Middle frontal gyrus (tissue), 1 donor: ENCODE measurements around the gene IL22RA2.
"Not testable (repeated sequence)": the region's sequence is repeated elsewhere in the genome, so short reads cannot be mapped to it uniquely, and the experiment has no call there.

Experiments used
- DNase-seq: peaks from one replicate; pipeline ENCODE4 v3.0.0-alpha.2; 2015; ENCODE audit warnings: low spot score; ENCODE audit errors: extremely low spot score

IL22RA2 gene

GRCh38 chr6:137126875-137127485, 46.5 kb downstream of the IL22RA2 start:
- DNase-seq: no peak

- no peak for DNase-seq
These were observed 50.4 kb downstream of the IL22RA2 start for GRCh38 chr6:137123078-137123477.

GRCh38 chr6:137122612-137123011, 50.8 kb downstream of the IL22RA2 start:
- DNase-seq: no peak

GRCh38 chr6:137121401-137121997, 51.9 kb downstream of the IL22RA2 start:
- DNase-seq: no peak

DNA sequence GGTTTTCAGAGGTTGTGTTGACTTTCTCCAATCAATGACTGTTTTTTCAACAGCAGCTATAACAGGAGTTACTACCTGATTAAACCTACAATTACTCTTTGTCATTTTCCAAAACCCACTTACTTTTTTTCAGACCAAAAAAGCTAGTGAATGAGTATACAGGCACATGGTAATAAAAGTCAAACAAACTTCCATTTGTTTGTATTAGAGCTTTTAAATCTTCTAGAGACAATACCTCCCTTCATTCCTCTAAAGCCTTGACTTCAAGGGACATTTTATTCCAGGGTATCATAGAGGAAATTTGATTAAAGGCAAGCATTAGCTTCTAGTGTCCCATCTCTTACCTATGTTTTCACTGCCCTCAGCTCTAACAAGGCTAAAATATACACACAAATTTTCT, 52.7 kb downstream of the IL22RA2 start:
- DNase-seq: no peak

DNA sequence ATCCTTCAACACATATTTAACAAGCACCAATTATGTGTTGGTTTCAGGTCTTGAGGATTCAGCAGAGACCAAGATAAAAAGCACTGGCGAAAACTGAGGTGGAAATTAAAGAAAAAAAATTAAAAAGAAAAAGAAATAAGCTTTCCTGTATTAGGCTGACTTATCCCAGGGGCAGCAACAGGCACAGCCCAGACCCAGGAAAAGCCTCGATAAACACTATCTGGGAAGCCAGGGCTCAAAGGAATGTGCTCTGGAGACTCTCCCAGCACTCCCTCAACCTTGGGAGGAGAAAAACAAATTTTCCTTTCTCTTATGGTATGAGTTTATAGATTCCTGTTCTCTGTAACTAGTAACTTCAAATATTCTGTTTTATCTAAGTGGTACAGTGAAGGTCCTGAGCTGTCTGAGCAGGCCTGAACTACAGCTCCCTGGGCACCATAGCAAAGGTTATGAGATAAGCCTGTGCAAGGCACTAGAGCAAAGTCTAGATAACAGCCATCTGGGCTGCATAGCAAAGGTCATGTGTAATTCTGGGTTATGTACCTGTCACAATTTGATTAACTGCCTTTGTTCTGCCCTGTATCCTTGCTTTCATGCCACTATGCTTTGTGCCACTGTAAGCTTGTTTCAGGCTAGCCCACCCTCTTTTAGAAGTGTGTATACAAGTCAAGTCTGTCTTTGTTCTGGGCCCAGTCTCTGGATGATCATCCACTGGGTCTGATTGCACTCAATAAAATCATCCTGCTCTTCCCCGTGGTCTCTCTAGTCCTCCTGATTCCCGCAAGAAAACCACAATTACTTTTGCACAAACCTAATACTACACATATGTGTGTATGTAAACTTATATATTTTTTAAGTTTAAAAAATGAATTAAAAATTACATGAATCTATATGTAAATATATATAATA, 54.0 kb downstream of the IL22RA2 start:
- DNase-seq: no peak

GRCh38 chr6:137117581-137117980, 55.9 kb downstream of the IL22RA2 start:
- no peak for DNase-seq

GRCh38 chr6:137116807-137117206, 56.6 kb downstream of the IL22RA2 start:
- DNase-seq: no peak

GRCh38 chr6:137115658-137116057, 57.8 kb downstream of the IL22RA2 start:
- DNase-seq: no peak

GRCh38 chr6:137112067-137112355, 61.4 kb downstream of the IL22RA2 start:
- DNase-seq: no peak

DNA sequence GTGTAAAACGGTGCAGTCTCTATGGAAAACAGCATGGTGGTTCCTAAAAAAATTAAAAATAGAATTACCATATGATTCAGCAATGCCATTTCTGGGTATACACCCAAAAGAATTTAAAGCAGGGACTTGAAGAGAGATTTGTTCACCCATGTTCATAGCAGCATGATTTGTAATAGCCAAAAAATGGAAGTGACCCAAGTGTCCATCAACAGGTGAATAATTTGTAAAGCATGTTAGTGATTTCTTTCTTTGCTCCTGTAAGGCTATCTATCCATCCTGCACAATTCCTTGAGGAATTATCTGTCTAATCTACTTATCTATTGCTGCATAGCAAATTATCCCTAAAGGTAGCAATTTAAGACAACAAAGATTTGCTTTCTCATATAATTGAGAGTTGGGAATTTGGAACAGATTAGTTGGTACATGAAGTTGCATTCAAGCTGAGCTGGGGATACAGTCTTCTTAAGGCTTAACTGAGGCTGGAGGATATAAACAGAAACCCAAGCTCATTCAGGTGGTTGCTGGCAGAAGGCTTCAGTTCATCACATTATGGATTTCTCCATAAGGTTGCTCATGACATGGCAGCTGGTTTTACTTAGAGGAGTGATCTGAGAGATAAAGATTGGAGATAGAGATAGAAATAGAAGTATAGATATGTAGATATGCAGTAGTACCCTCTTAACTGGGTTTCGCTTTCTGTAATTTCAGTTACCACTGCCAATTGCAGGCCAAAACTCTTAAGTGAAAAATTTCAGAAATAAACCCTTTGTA, 62.0 kb downstream of the IL22RA2 start:
- DNase-seq: no peak

DNA sequence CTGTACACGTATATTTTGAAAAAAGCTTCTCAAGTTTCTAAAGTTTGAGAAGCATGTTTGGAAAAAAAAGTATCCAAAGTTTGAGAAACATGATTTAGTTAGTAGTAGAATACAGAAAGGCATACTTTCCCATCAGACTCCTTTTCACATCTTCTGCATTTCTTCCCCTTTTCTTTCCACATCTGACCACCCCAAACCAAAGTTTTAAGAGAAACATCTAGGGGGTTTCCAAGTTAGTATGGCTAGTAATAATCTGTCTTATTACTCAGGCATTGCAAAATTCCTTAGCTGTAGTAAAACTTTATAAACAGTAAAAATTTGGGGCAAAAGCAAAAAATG, 65.7 kb downstream of the IL22RA2 start:
- no peak for DNase-seq

DNA sequence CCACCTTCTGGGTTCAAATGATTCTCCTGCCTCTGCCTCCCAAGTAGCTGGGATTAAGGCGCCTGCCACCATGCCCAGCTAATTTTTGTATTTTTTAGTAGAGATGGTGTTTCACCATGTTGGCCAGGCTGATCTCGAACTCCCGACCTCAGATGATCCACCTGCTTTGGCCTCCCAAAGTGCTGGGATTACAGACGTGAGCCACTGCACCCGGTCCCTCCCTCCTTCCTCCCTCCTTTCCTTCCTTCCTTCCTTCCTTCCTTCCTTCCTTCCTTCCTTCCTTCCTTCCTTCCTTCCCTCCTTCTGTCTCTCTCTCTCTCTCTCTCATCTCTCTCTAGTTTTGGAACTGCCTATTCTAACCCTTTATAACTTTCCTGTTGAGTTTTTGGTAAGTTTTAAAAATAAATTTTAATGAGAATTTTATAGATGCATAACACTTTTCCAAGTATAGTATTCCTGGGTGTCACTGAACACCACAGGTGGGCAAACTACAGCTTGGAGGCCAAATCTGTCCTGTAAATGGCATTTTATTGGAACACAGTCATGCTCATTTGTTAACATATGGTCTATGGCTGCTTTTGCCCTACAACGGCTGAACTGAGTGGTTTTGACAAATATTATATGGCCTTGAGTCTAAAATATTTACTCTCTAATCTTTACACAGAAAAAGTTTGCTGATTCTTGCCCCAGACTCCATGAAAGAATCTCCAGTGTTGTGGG, 66.2 kb downstream of the IL22RA2 start:
- not testable (repeated sequence) for DNase-seq

DNA sequence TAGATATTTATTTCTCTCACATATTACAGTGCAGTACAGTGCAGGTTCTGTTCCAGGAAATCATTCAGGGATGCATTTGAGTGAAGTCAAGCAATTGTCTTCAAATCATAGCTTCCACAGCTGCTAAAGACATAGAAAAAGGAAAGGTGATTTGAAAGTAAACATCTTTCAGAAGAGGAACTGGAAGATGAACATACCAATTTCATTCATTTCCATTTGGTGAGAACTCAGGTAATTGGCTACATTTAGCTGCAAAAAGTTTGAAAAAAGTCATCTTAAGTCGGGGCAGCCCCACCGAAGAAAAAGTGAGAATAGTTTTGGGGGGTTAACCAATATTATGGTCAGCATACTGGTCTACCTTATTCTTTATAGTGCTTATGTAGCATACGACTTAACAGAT, 67.3 kb downstream of the IL22RA2 start:
- no peak for DNase-seq

DNA sequence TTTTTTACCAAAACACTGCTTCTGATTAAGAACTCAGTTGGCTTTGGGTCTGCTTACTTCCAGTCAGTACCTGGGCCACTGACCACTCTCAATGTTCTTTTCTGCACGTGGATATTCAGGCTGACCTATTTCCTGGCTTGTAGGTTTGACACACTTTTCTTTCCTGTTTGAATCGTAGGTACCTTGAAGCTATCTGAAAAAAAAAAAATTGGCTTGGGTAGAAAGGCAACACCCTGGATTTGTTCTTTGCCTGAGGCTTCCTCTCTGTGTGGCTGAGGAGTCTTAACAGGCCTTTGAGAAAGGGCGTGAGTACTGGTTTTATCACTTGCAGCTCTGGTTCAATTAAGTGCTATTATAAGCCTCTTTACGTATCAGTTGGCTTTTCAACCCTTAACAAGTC, 68.1 kb downstream of the IL22RA2 start:
- no peak for DNase-seq

- DNase-seq: no peak
These were observed 68.5 kb downstream of the IL22RA2 start for GRCh38 chr6:137104926-137105325.

- no peak for DNase-seq
These were observed 70.5 kb downstream of the IL22RA2 start for GRCh38 chr6:137102851-137103492.

- DNase-seq: no peak
These were observed 71.2 kb downstream of the IL22RA2 start for GRCh38 chr6:137102050-137102848.

- no peak for DNase-seq
These were observed 73.6 kb downstream of the IL22RA2 start for GRCh38 chr6:137099689-137100403.
